HCT116 (cell line): ENCODE data around the gene FRMD3. TPM values are rescaled to one million over a fixed set of nuclear protein-coding genes. Genes with fewer than 3 reads are reported as not detected.

Experiments
- ATAC-seq: fragments of 200-7000 bp; cut with Tn5 transposase; 2 replicates; pipeline ENCODE4 v1.9.1; 2020; ENCODE audit warnings: mild to moderate bottlenecking, moderate library complexity
- BruUV-seq: library from RNA; stranded (reverse); fragments of 400-500 nt; replicated peaks from 2 replicates; lab custom pipeline; 2021; lab: Mats Ljungman, UMichigan
- CTCF ChIA-PET: fragments of 300-600 bp; sonication (Branson Sonifier 250); formaldehyde crosslinking; loops from one replicate; lab custom pipeline; 2021; ENCODE audit warnings: antibody characterized with exemption; lab: Charles Lee
- POLR2A ChIA-PET: fragments of 300-600, 350-600 bp; sonication (Branson Sonifier 250); formaldehyde crosslinking; loops from one replicate; lab custom pipeline; 2021; ENCODE audit warnings: antibody characterized with exemption; lab: Charles Lee
- RAD21 ChIA-PET, 2 experiments: fragments of 300-600 bp; sonication (Branson Sonifier 250); formaldehyde crosslinking; loops; one replicate each; lab custom pipeline; 2023; ENCODE audit warnings: low total read pairs in 2 of 2; ENCODE audit not compliant: uncharacterized antibody in 2 of 2, unreplicated experiment in 2 of 2, low non-redundant PET in 1 of 2; lab: Charles Lee
- DNase-seq: peaks from one replicate; pipeline ENCODE4 v3.0.0-alpha.2; 2010; ENCODE audit warnings: low read depth, low spot score
- H2AFZ ChIP-seq: fragments of 200-600 bp; shearing (Covaris generic), sonication (generic); 2 replicates; pipeline ENCODE4 v1.6.1; 2017; ENCODE audit warnings: low read depth, mixed run types, mixed read lengths, antibody characterized with exemption, low read length; ENCODE audit not compliant: poor library complexity, severe bottlenecking
- H3K27ac ChIP-seq: 2 replicates; pipeline ENCODE4 v1.5.1; 2012; ENCODE audit warnings: low read depth, low read length
- H3K27me3 ChIP-seq: fragments of 200-600 bp; sonication (generic); 2 replicates; pipeline ENCODE4 v1.6.1; 2016; ENCODE audit warnings: mixed run types, low read length, mixed read lengths; ENCODE audit not compliant: insufficient read depth
- H3K36me3 ChIP-seq, 2 experiments: fragments of 200-500 bp in 1 of 2; fragments of 200-600 bp in 1 of 2; sonication (Bioruptor generic) in 1 of 2; sonication (generic) in 1 of 2; 2 replicates each; pipeline versions ENCODE4 v1.5.1 to v1.6.1; 2014 to 2016; ENCODE audit warnings: low read length in 2 of 2, inconsistent platforms in 1 of 2, mixed read lengths in 1 of 2, mixed run types in 1 of 2; ENCODE audit not compliant: insufficient read depth in 2 of 2, control insufficient read depth in 1 of 2
- H3K4me1 ChIP-seq, 2 experiments: fragments of 200-600 bp in 1 of 2; sonication (generic) in 1 of 2; 2 replicates each; pipeline versions ENCODE4 v1.5.1 to v1.6.1; 2012 to 2017; ENCODE audit warnings: low read length in 2 of 2, inconsistent platforms in 1 of 2, mild to moderate bottlenecking in 1 of 2, mixed read lengths in 1 of 2, mixed run types in 1 of 2, moderate library complexity in 1 of 2; ENCODE audit not compliant: insufficient read depth in 2 of 2, control insufficient read depth in 1 of 2
- H3K4me2 ChIP-seq: fragments of 200-600 bp; sonication (generic); 2 replicates; pipeline ENCODE4 v1.6.1; 2017; ENCODE audit warnings: mixed run types, low read length, mixed read lengths
- H3K4me3 ChIP-seq, 2 experiments: fragments of 200-600 bp in 1 of 2; sonication (generic) in 1 of 2; replicated peaks in 1 of 2; 2 replicates each; pipeline ENCODE4 v1.5.1; 2011 to 2016; ENCODE audit warnings: low read length in 2 of 2, control low read depth in 1 of 2, low read depth in 1 of 2, mild to moderate bottlenecking in 1 of 2, mixed read lengths in 1 of 2, mixed run types in 1 of 2
- H3K79me2 ChIP-seq: fragments of 200-600 bp; sonication (generic); 2 replicates; pipeline ENCODE4 v1.6.1; 2017; ENCODE audit warnings: mild to moderate bottlenecking, mixed run types, low read length, moderate library complexity, mixed read lengths; ENCODE audit not compliant: insufficient read depth
- H3K9ac ChIP-seq: fragments of 200-600 bp; sonication (generic); 2 replicates; pipeline ENCODE4 v1.6.1; 2016; ENCODE audit warnings: low read length, mixed read lengths
- H3K9me2 ChIP-seq: fragments of 200-600 bp; sonication (generic), shearing (Covaris generic); 2 replicates; pipeline ENCODE4 v1.6.1; 2017; ENCODE audit warnings: mixed run types, mild to moderate bottlenecking, moderate library complexity; ENCODE audit not compliant: insufficient read depth
- H3K9me3 ChIP-seq, 2 experiments: fragments of 200-500 bp in 1 of 2; fragments of 200-600 bp in 1 of 2; sonication (Bioruptor generic) in 1 of 2; sonication (generic) in 1 of 2; 2 replicates each; pipeline ENCODE4 v1.6.1; 2014 to 2017; ENCODE audit warnings: low read length in 2 of 2, mixed read lengths in 2 of 2, inconsistent platforms in 1 of 2, low read depth in 1 of 2, mild to moderate bottlenecking in 1 of 2, mixed run types in 1 of 2, moderate library complexity in 1 of 2; ENCODE audit not compliant: control insufficient read depth in 1 of 2, insufficient read depth in 1 of 2
- H4K20me1 ChIP-seq: fragments of 200-600 bp; sonication (generic), shearing (Covaris generic); 2 replicates; pipeline ENCODE4 v1.6.1; 2017; ENCODE audit warnings: mixed run types, mild to moderate bottlenecking, moderate library complexity; ENCODE audit not compliant: insufficient read depth
- CBX3 ChIP-seq: IDR thresholded peaks from 2 replicates; pipeline ENCODE4 v1.6.1; 2012; ENCODE audit warnings: low read depth
- EGR1 ChIP-seq: IDR thresholded peaks from 2 replicates; pipeline ENCODE4 v1.6.1; 2012; ENCODE audit warnings: low read depth
- ELF1 ChIP-seq: IDR thresholded peaks from 2 replicates; pipeline ENCODE4 v1.6.1; 2012; ENCODE audit warnings: low read depth, borderline replicate concordance
- EZH2 ChIP-seq: fragments of 200-600 bp; sonication (generic); IDR thresholded peaks from 2 replicates; pipeline ENCODE4 v1.6.1; 2017; ENCODE audit warnings: antibody characterized with exemption, mixed run types
- FOSL1 ChIP-seq: IDR thresholded peaks from 2 replicates; pipeline ENCODE4 v1.6.1; 2012; ENCODE audit warnings: low read depth
- JUND ChIP-seq: IDR thresholded peaks from 2 replicates; pipeline ENCODE4 v1.6.1; 2012
- POLR2A ChIP-seq: IDR thresholded peaks from 2 replicates; pipeline ENCODE4 v1.7.0; 2011; ENCODE audit warnings: borderline replicate concordance; ENCODE audit not compliant: insufficient read depth, insufficient read length; ENCODE audit errors: extremely low read depth
- POLR2AphosphoS5 ChIP-seq: IDR thresholded peaks from 2 replicates; pipeline ENCODE4 v1.6.1; 2011; ENCODE audit warnings: mild to moderate bottlenecking, low read depth, low read length, moderate library complexity
- SP1 ChIP-seq: IDR thresholded peaks from 2 replicates; pipeline ENCODE4 v1.6.1; 2012; ENCODE audit warnings: low read depth
- YY1 ChIP-seq: IDR thresholded peaks from 2 replicates; pipeline ENCODE4 v1.6.1; 2011; ENCODE audit warnings: low read length, low read depth, moderate library complexity, mild to moderate bottlenecking; ENCODE audit not compliant: insufficient replicate concordance; ENCODE audit errors: extremely low read depth
- ZFX ChIP-seq: fragments of 450-650 bp; IDR thresholded peaks from 2 replicates; pipeline ENCODE4 v1.6.1; 2017
- ZNF274 ChIP-seq: fragments of 200-500 bp; sonication (Bioruptor generic); IDR thresholded peaks from 2 replicates; pipeline ENCODE4 v1.6.1; 2014; ENCODE audit warnings: mild to moderate bottlenecking, low read depth, low read length, inconsistent platforms
- intact Hi-C: fragments of 100-400 bp; cut with micrococcal nuclease; formaldehyde crosslinking; loops from 2 replicates; pipeline ENCODE4 v1.10.0; 2022
- total RNA-seq: library from RNA; stranded (reverse); gene quantifications from one replicate; pipeline ENCODE4 v1.2.1, GENCODE V29; 2021; ENCODE audit not compliant: unreplicated experiment
- TF ChIP-seq, protein P1 (sequence below): IDR thresholded peaks from 2 replicates; pipeline ENCODE4 v1.6.1; 2012
- TF ChIP-seq, protein P2 (sequence below): IDR thresholded peaks from 2 replicates; pipeline ENCODE4 v1.6.1; 2012; ENCODE audit warnings: low read depth
- TF ChIP-seq, protein P3 (sequence below): IDR thresholded peaks from 2 replicates; pipeline ENCODE4 v1.6.1; 2012

The FRMD3 gene
- total RNA-seq, 1 experiment from 2014 or later = 0.89 TPM

DNA sequence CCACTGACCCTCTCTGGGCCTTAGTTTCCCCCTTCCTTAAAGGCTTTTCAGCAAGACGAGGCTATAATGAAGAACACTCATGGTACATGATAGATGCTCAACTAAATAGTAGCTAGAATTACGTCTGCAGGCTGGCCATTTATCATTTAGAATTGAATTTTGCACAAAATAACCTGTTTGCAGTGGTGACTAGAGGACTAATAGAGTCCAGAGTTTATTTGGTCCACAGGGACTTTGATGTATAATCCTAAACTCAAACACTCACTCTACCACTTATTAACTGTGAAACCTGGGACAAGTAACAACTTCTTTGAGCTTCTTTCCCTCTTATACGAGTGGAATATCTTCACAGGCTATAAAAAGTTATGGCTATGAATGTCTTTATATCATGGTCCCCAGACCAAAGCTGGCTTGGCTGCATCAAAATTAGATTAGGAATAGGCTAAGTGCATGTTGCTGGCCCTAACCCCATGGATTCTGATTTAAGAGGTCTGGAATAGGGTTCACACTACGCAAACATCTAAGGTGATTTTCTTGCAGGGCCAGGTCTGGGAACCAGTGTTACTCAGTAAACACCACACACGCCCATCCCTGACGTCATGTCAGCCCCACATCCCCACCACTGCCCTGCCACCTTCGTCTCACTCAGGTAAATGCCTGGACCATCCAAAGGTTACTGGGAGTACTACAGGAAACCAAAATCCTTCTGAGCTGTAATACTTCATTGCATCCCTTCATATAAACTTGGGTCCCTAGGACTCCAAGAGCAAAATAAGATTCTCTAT, 150.6 kb downstream of the FRMD3 start:
- H3K27ac ChIP-seq = no peak overlapping the region
- ChIA-PET RAD21 (no interaction called here), CTCF (interaction anchor here (0.8 kb wide), 1 partner anchor 53 kb away, joined by 3 read pairs; no protein-coding TSS in a partner anchor), POLR2A (no interaction called here)
- H3K9me3 ChIP-seq = no peaks in the 10 kb centered on the region
- no peaks in the 10 kb centered on the region for H3K9me2 ChIP-seq
- TF ChIP-seq ELF1 (no peak), EGR1 (no peak), SP1 (no peak), ZFX (no peak), YY1 (no peak), ZNF274 (no peak), POLR2AphosphoS5 (no peak), POLR2A (no peak), FOSL1 (no peak), EZH2 (no peak), CBX3 (no peak), JUND (no peak)
- TF ChIP-seq, protein P1, sequence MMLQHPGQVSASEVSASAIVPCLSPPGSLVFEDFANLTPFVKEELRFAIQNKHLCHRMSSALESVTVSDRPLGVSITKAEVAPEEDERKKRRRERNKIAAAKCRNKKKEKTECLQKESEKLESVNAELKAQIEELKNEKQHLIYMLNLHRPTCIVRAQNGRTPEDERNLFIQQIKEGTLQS = no peak
- TF ChIP-seq, protein P2, sequence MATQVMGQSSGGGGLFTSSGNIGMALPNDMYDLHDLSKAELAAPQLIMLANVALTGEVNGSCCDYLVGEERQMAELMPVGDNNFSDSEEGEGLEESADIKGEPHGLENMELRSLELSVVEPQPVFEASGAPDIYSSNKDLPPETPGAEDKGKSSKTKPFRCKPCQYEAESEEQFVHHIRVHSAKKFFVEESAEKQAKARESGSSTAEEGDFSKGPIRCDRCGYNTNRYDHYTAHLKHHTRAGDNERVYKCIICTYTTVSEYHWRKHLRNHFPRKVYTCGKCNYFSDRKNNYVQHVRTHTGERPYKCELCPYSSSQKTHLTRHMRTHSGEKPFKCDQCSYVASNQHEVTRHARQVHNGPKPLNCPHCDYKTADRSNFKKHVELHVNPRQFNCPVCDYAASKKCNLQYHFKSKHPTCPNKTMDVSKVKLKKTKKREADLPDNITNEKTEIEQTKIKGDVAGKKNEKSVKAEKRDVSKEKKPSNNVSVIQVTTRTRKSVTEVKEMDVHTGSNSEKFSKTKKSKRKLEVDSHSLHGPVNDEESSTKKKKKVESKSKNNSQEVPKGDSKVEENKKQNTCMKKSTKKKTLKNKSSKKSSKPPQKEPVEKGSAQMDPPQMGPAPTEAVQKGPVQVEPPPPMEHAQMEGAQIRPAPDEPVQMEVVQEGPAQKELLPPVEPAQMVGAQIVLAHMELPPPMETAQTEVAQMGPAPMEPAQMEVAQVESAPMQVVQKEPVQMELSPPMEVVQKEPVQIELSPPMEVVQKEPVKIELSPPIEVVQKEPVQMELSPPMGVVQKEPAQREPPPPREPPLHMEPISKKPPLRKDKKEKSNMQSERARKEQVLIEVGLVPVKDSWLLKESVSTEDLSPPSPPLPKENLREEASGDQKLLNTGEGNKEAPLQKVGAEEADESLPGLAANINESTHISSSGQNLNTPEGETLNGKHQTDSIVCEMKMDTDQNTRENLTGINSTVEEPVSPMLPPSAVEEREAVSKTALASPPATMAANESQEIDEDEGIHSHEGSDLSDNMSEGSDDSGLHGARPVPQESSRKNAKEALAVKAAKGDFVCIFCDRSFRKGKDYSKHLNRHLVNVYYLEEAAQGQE = no peak
- TF ChIP-seq, protein P3, sequence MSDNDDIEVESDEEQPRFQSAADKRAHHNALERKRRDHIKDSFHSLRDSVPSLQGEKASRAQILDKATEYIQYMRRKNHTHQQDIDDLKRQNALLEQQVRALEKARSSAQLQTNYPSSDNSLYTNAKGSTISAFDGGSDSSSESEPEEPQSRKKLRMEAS = no peak
- no peaks in the 10 kb centered on the region for H4K20me1 ChIP-seq
- no TSS peak for BruUV-seq
- no peak overlapping the region for H3K4me2 ChIP-seq
- no peak overlapping the region for H2AFZ ChIP-seq
- no peak for DNase-seq
- no peaks in the 10 kb centered on the region for H3K27me3 ChIP-seq
- H3K79me2 ChIP-seq = no peaks in the 10 kb centered on the region
- H3K9ac ChIP-seq = no peak overlapping the region
- no peak for ATAC-seq
- H3K36me3 ChIP-seq = no peaks in the 10 kb centered on the region
- no peaks in the 10 kb centered on the region for H3K4me1 ChIP-seq
- intact Hi-C loops = no loop called here
- no peak overlapping the region for H3K4me3 ChIP-seq
